Osteoblast (primary cell): Measurements from ENCODE around the gene MID1IP1. TPM values are rescaled to one million over a fixed set of nuclear protein-coding genes. Genes with fewer than 3 reads are reported as not detected.

Source experiments
- DNase-seq: peaks from one replicate; pipeline ENCODE4 v3.0.0; 2011; ENCODE audit warnings: low spot score, mixed read lengths; ENCODE audit not compliant: insufficient read length; ENCODE audit errors: missing footprints
- H2AFZ ChIP-seq: 2 replicates; pipeline ENCODE4 v1.6.0; 2011; ENCODE audit warnings: mild to moderate bottlenecking, low read length
- H3K27ac ChIP-seq: 2 replicates; pipeline ENCODE4 v1.5.1; 2011; ENCODE audit warnings: mild to moderate bottlenecking, low read depth, low read length, moderate library complexity
- H3K27me3 ChIP-seq: 2 replicates; pipeline ENCODE4 v1.6.0; 2012; ENCODE audit warnings: mild to moderate bottlenecking, control low read depth, inconsistent platforms, low read length, moderate library complexity; ENCODE audit not compliant: insufficient read depth
- H3K36me3 ChIP-seq: 2 replicates; pipeline ENCODE4 v1.5.1; 2011; ENCODE audit warnings: mild to moderate bottlenecking, low read length, control low read depth, moderate library complexity; ENCODE audit not compliant: insufficient read depth
- H3K4me1 ChIP-seq: 2 replicates; pipeline ENCODE4 v1.5.1; 2011; ENCODE audit warnings: mild to moderate bottlenecking, low read length, control low read depth, moderate library complexity; ENCODE audit not compliant: insufficient read depth
- H3K4me2 ChIP-seq: 2 replicates; pipeline ENCODE4 v1.6.0; 2011; ENCODE audit warnings: mild to moderate bottlenecking, low read length; ENCODE audit not compliant: insufficient read depth
- H3K4me3 ChIP-seq: fragments of 200-600 bp; sonication (generic); 3 replicates; pipeline ENCODE4 v1.5.1; 2012; ENCODE audit warnings: mild to moderate bottlenecking, low read length, inconsistent platforms; ENCODE audit not compliant: insufficient read depth
- H3K79me2 ChIP-seq: 2 replicates; pipeline ENCODE4 v1.6.0; 2012; ENCODE audit warnings: mild to moderate bottlenecking, low read length, control low read depth, inconsistent platforms; ENCODE audit not compliant: insufficient read depth
- H3K9me3 ChIP-seq: 2 replicates; pipeline ENCODE4 v1.5.1; 2011; ENCODE audit warnings: low read depth, low read length, control low read depth
- H4K20me1 ChIP-seq: 2 replicates; pipeline ENCODE4 v1.6.0; 2012; ENCODE audit warnings: mild to moderate bottlenecking, low read length, control low read depth; ENCODE audit not compliant: insufficient read depth
- total RNA-seq: library from RNA; depleted of rRNA; stranded (reverse); fragments of >200 nt; gene quantifications from 2 replicates; pipeline ENCODE4 v1.2.3, GENCODE V29; 2012
- TF ChIP-seq, protein P1 (sequence below): IDR thresholded peaks from 2 replicates; pipeline ENCODE4 v1.5.1; 2011; ENCODE audit warnings: mild to moderate bottlenecking, low read depth, low read length, moderate library complexity; ENCODE audit errors: extremely low read depth

Gene MID1IP1
- total RNA-seq, 1 donor: 127 TPM

GRCh38 chrX:38811515-38812243 is 10.4 kb downstream of the MID1IP1 start:
- TF ChIP-seq, protein P1, sequence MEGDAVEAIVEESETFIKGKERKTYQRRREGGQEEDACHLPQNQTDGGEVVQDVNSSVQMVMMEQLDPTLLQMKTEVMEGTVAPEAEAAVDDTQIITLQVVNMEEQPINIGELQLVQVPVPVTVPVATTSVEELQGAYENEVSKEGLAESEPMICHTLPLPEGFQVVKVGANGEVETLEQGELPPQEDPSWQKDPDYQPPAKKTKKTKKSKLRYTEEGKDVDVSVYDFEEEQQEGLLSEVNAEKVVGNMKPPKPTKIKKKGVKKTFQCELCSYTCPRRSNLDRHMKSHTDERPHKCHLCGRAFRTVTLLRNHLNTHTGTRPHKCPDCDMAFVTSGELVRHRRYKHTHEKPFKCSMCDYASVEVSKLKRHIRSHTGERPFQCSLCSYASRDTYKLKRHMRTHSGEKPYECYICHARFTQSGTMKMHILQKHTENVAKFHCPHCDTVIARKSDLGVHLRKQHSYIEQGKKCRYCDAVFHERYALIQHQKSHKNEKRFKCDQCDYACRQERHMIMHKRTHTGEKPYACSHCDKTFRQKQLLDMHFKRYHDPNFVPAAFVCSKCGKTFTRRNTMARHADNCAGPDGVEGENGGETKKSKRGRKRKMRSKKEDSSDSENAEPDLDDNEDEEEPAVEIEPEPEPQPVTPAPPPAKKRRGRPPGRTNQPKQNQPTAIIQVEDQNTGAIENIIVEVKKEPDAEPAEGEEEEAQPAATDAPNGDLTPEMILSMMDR: no peak
- no peak overlapping the region for H3K27ac ChIP-seq
- H3K27me3 ChIP-seq: no peaks in the 10 kb centered on the region
- no peak overlapping the region for H3K4me3 ChIP-seq
- no peaks in the 10 kb centered on the region for H3K9me3 ChIP-seq
- no peaks in the 10 kb centered on the region for H3K36me3 ChIP-seq
- DNase-seq: no peak
- H3K79me2 ChIP-seq: no peaks in the 10 kb centered on the region
- H2AFZ ChIP-seq: no peak overlapping the region
- peak overlapping the region; percentile 13 for H3K4me2 ChIP-seq
- H3K4me1 ChIP-seq: peaks cover 6% of the 10 kb centered on the region
- no peaks in the 10 kb centered on the region for H4K20me1 ChIP-seq

DNA sequence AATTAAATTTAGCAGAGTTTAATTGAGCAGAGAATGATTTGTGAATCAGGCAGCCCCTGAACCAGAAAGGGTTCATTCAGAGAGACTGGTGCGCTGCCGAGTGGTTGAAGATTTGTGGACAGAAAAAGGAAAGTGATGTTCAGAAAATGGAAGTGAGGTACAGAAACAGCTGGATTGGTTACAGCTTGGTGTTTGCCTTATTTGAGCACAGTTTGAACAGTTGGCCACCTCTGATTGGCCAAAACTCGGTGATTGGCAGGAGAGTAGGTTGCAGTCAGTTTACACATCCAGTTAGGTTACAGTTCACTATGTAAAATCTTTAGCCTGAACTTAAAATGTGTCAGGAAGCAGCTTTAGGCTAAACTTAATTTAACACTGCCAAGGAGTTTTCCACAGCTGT is 14.9 kb downstream of the MID1IP1 start:
- no peaks in the 10 kb centered on the region for H3K9me3 ChIP-seq
- no peak overlapping the region for H3K27ac ChIP-seq
- peaks cover 5% of the 10 kb centered on the region for H3K4me1 ChIP-seq
- H3K36me3 ChIP-seq: no peaks in the 10 kb centered on the region
- DNase-seq: no peak
- no peak overlapping the region for H3K4me3 ChIP-seq
- H2AFZ ChIP-seq: no peak overlapping the region
- no peak overlapping the region for H3K4me2 ChIP-seq
- TF ChIP-seq, protein P1: no peak
- no peaks in the 10 kb centered on the region for H3K79me2 ChIP-seq
- no peaks in the 10 kb centered on the region for H3K27me3 ChIP-seq
- H4K20me1 ChIP-seq: no peaks in the 10 kb centered on the region

GRCh38 chrX:38817004-38817703 is 15.9 kb downstream of the MID1IP1 start:
- peak; percentile 76 for DNase-seq
- H4K20me1 ChIP-seq: no peaks in the 10 kb centered on the region
- H3K27me3 ChIP-seq: peaks cover 3% of the 10 kb centered on the region
- H3K36me3 ChIP-seq: no peaks in the 10 kb centered on the region
- no peak overlapping the region for H3K27ac ChIP-seq
- TF ChIP-seq, protein P1: no peak
- peaks cover 5% of the 10 kb centered on the region for H3K4me1 ChIP-seq
- no peak overlapping the region for H3K4me3 ChIP-seq
- no peaks in the 10 kb centered on the region for H3K9me3 ChIP-seq
- H3K4me2 ChIP-seq: no peak overlapping the region
- no peaks in the 10 kb centered on the region for H3K79me2 ChIP-seq
- peak overlapping the region; percentile 57 for H2AFZ ChIP-seq

DNA sequence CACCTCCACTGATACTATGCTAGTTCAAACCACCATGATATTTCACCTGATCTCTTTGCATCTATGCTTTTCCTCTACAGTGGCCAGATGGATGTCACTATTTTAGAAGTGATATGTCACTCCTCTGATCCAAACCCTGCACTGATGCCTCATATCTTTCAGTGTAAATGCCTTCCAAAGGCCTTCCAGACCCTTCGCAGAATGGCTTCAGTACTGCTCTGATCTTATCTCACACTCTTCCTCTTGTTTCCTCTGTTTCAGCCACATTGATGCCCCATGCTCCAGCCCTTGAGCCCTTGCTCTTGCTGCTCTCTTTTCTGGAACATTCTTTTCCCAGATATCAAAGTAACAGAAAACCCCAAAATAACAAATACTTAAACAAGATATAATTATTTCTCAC is 17.9 kb downstream of the MID1IP1 start:
- Histone ChIP-seq H3K27ac (no peak overlapping the region), H3K36me3 (no peaks in the 10 kb centered on the region), H2AFZ (no peak overlapping the region), H3K9me3 (no peaks in the 10 kb centered on the region), H3K27me3 (peaks cover 3% of the 10 kb centered on the region), H3K4me1 (peaks cover 5% of the 10 kb centered on the region), H3K4me2 (no peak overlapping the region), H4K20me1 (no peaks in the 10 kb centered on the region), H3K79me2 (no peaks in the 10 kb centered on the region), H3K4me3 (no peak overlapping the region)
- TF ChIP-seq, protein P1: no peak
- DNase-seq: no peak
